ENCODE results near the gene EMILIN3.

- TF ChIP-seq CHD4 (IDR thresholded peaks at IDR 0.05; ENCODE audit: borderline replicate concordance) (no peak), CTCF (IDR thresholded peaks at IDR 0.05) (no peak), PHF8 (IDR thresholded peaks at IDR 0.05; ENCODE audit: borderline replicate concordance, low read depth) (no peak), HOXA7 (CRISPR knock-in tag; IDR thresholded peaks at IDR 0.05) (no peak)
- TF ChIP-seq, protein P1, sequence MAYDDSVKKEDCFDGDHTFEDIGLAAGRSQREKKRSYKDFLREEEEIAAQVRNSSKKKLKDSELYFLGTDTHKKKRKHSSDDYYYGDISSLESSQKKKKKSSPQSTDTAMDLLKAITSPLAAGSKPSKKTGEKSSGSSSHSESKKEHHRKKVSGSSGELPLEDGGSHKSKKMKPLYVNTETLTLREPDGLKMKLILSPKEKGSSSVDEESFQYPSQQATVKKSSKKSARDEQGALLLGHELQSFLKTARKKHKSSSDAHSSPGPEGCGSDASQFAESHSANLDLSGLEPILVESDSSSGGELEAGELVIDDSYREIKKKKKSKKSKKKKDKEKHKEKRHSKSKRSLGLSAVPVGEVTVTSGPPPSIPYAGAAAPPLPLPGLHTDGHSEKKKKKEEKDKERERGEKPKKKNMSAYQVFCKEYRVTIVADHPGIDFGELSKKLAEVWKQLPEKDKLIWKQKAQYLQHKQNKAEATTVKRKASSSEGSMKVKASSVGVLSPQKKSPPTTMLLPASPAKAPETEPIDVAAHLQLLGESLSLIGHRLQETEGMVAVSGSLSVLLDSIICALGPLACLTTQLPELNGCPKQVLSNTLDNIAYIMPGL (CRISPR knock-in tag; IDR thresholded peaks at IDR 0.05; ENCODE audit: borderline replicate concordance) = no peak
- TF ChIP-seq, protein P2, sequence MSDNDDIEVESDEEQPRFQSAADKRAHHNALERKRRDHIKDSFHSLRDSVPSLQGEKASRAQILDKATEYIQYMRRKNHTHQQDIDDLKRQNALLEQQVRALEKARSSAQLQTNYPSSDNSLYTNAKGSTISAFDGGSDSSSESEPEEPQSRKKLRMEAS (IDR thresholded peaks at IDR 0.05) = no peak
Observed at GRCh38 chr20:41349266-41349665, 17.4 kb downstream of the EMILIN3 start.
